Kidney (tissue), 14 donors: ENCODE measurements around the gene RCL1. TPM values are rescaled to one million over a fixed set of nuclear protein-coding genes. Genes with fewer than 3 reads are reported as not detected.

Experiments
- DNase-seq, 5 donors: peaks; one replicate each; pipeline ENCODE4 v3.0.0-alpha.2; 2013 to 2020
- FAIRE-seq: peaks from 2 replicates; lab custom pipeline; 2012; peaks lifted over from hg19 to GRCh38; lab: Jason Lieb, UNC
- H3K27ac ChIP-seq, 2 donors: one replicate each; pipeline ENCODE4 v1.7.0; 2013; ENCODE audit warnings: low read depth in 2 of 2, low read length in 2 of 2, inconsistent platforms in 1 of 2
- H3K27me3 ChIP-seq: one replicate; pipeline ENCODE4 v1.7.1; 2013; ENCODE audit warnings: low read length, inconsistent platforms; ENCODE audit not compliant: control insufficient read depth, insufficient read depth
- H3K36me3 ChIP-seq, 3 donors: one replicate each; pipeline versions ENCODE4 v1.7.0 to v1.7.1; 2013; ENCODE audit warnings: low read length in 3 of 3, control low read depth in 1 of 3, inconsistent platforms in 1 of 3; ENCODE audit not compliant: insufficient read depth in 3 of 3, control insufficient read depth in 2 of 3
- H3K4me1 ChIP-seq, 3 donors: one replicate each; pipeline versions ENCODE4 v1.7.0 to v1.7.1; 2013; ENCODE audit warnings: low read length in 3 of 3, inconsistent platforms in 1 of 3, low read depth in 1 of 3; ENCODE audit not compliant: control insufficient read depth in 2 of 3, insufficient read depth in 2 of 3
- H3K4me3 ChIP-seq, 3 donors: one replicate each; pipeline versions ENCODE4 v1.7.0 to v1.8.1; 2013; ENCODE audit warnings: low read length in 3 of 3, control low read depth in 1 of 3, inconsistent platforms in 1 of 3
- H3K9ac ChIP-seq, 3 donors: one replicate each; pipeline versions ENCODE4 v1.7.0 to v1.7.1; 2013; ENCODE audit warnings: low read length in 3 of 3, control low read depth in 1 of 3, inconsistent platforms in 1 of 3
- H3K9me3 ChIP-seq, 3 donors: one replicate each; pipeline versions ENCODE4 v1.7.0 to v1.7.1; 2013; ENCODE audit warnings: low read length in 3 of 3, control low read depth in 1 of 3, inconsistent platforms in 1 of 3; ENCODE audit not compliant: control insufficient read depth in 2 of 3, insufficient read depth in 1 of 3
- CTCF ChIP-seq: IDR thresholded peaks from 3 replicates; pipeline ENCODE4 v1.5.1; 2012; ENCODE audit warnings: mild to moderate bottlenecking, moderate library complexity, borderline replicate concordance; ENCODE audit not compliant: insufficient read depth; ENCODE audit errors: extremely low read depth
- intact Hi-C: fragments of 100-400 bp; cut with DNase I; formaldehyde crosslinking; loops from one replicate; pipeline ENCODE4 v1.11.1; 2022
- polyA plus RNA-seq: library from polyadenylated mRNA; stranded (reverse); fragments of 350-450 nt; fragmentation: Illumina TruSeq; extraction: RNeasy Lipid Tissue Mini Kit (QIAGEN cat#74804); gene quantifications from one replicate; pipeline ENCODE4 v1.2.3, GENCODE V29; 2014; ENCODE audit warnings: low read depth, low replicate concordance; ENCODE audit not compliant: insufficient read depth
- total RNA-seq: library from RNA; stranded (reverse); fragmentation: NEBNext Ultra II Directional; extraction: Animal tissue kit (Norgen Biotek cat#: 25700); gene quantifications from one replicate; pipeline ENCODE4 v1.2.1, GENCODE V29; 2021
- donor health status: control.
- donor health status: control.
- donor health status: control.
- donor health status: control.
- donor health status: control.
- donor health status: DM: yes; HTN: yes; CAD: no.
- donor health status: Normal renal cell carcinoma (clear cell type).

Gene RCL1
- total and polyA plus RNA-seq, 2 donors from 2014 or later: 15.7 to 22.8 TPM

- FAIRE-seq (no peak), DNase-seq (peak in 4 of 5 donors; percentile 42 to 75 (median 54))
- no peaks in the 10 kb centered on the region for H3K27me3 ChIP-seq
- no peaks in the 10 kb centered on the region for H3K9me3 ChIP-seq
- TF ChIP-seq CTCF: no peak
- H3K4me1 ChIP-seq: no peaks in the 10 kb centered on the region
- no peaks in the 10 kb centered on the region for H3K36me3 ChIP-seq
- H3K4me3 ChIP-seq: no peak overlapping the region
- no peak overlapping the region for H3K9ac ChIP-seq
- H3K27ac ChIP-seq: no peak overlapping the region
- intact Hi-C loops: no loop called here
Observed at GRCh38 chr9:4879115-4879558, 86.4 kb downstream of the RCL1 start.

- H3K9ac ChIP-seq: no peak overlapping the region
- FAIRE-seq (no peak), DNase-seq (no peak)
- no peaks in the 10 kb centered on the region for H3K9me3 ChIP-seq
- no peak for TF ChIP-seq CTCF
- no peak overlapping the region for H3K27ac ChIP-seq
- H3K27me3 ChIP-seq: no peaks in the 10 kb centered on the region
- H3K4me3 ChIP-seq: no peak overlapping the region
- peaks cover 0 to 8% (median 6%) of the 10 kb centered on the region in 3 donors for H3K4me1 ChIP-seq
- intact Hi-C loops: no loop called here
- H3K36me3 ChIP-seq: no peaks in the 10 kb centered on the region
Observed at GRCh38 chr9:4883326-4883873, 90.7 kb downstream of the RCL1 start.

GRCh38 chr9:4886698-4887097 is 94.0 kb downstream of the RCL1 start:
- H3K36me3 ChIP-seq: no peaks in the 10 kb centered on the region
- H3K9me3 ChIP-seq: no peaks in the 10 kb centered on the region
- FAIRE-seq: peak; percentile 50
- no peak overlapping the region for H3K4me3 ChIP-seq
- intact Hi-C loops: no loop called here
- no peaks in the 10 kb centered on the region for H3K27me3 ChIP-seq
- DNase-seq: peak in 4 of 5 donors; percentile 37 to 78 (median 59)
- no peak for TF ChIP-seq CTCF
- H3K27ac ChIP-seq: no peak overlapping the region
- H3K4me1 ChIP-seq: peaks cover 0 to 8% (median 6%) of the 10 kb centered on the region in 3 donors
- no peak overlapping the region for H3K9ac ChIP-seq
